Measurements from ENCODE around the gene RAB7B. TPM values are rescaled to one million over a fixed set of nuclear protein-coding genes. Genes with fewer than 3 reads are reported as not detected.
A peak's percentile ranks its signal among the peaks of the same experiment; 100 is the strongest.

The RAB7B gene
- total RNA-seq, 4 donors from 2014 or later: 21.6 to 55.5 (median 26.8) TPM

DNA sequence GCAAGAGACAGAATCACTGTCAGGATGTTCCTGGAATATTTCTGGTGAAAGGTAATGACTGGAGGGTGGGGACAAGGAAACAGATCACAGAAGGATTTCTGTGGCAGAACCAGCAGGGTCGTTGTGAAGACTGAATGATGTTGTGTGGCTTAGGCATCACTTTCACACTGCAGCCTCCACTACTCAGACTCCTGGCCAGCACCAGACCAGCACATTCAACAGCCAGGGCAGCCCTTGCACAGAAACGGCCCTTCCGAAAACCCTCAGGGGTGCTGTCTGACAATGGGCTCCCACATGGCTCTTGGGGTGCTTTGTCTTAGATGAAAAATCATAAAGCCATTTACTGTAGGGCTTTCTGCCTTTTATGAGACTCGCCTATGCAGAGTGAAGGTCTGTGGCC, 3.8 kb upstream of the RAB7B start:
- Histone ChIP-seq H3K36me3 (no peaks in the 10 kb centered on the region), H3K4me3 (no peak overlapping the region), H3K27me3 (no peaks in the 10 kb centered on the region), H3K27ac (no peak overlapping the region), H3K9me3 (no peaks in the 10 kb centered on the region), H3K4me1 (peaks cover 42% of the 10 kb centered on the region)
- TF ChIP-seq POLR2A (IDR thresholded peaks at IDR 0.05) (no peak), POLR2AphosphoS5 (IDR thresholded peaks at IDR 0.05) (no peak), EP300 (IDR thresholded peaks at IDR 0.05) (no peak)
- TF ChIP-seq, protein P1, sequence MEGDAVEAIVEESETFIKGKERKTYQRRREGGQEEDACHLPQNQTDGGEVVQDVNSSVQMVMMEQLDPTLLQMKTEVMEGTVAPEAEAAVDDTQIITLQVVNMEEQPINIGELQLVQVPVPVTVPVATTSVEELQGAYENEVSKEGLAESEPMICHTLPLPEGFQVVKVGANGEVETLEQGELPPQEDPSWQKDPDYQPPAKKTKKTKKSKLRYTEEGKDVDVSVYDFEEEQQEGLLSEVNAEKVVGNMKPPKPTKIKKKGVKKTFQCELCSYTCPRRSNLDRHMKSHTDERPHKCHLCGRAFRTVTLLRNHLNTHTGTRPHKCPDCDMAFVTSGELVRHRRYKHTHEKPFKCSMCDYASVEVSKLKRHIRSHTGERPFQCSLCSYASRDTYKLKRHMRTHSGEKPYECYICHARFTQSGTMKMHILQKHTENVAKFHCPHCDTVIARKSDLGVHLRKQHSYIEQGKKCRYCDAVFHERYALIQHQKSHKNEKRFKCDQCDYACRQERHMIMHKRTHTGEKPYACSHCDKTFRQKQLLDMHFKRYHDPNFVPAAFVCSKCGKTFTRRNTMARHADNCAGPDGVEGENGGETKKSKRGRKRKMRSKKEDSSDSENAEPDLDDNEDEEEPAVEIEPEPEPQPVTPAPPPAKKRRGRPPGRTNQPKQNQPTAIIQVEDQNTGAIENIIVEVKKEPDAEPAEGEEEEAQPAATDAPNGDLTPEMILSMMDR (IDR thresholded peaks at IDR 0.05): no peak
- 91% methylated on average over 4 of the region's 4 CpGs for WGBS
- DNase-seq (ENCODE audit: low spot score in 2 of 2): peak in 1 of 2 donors; percentile 28

DNA sequence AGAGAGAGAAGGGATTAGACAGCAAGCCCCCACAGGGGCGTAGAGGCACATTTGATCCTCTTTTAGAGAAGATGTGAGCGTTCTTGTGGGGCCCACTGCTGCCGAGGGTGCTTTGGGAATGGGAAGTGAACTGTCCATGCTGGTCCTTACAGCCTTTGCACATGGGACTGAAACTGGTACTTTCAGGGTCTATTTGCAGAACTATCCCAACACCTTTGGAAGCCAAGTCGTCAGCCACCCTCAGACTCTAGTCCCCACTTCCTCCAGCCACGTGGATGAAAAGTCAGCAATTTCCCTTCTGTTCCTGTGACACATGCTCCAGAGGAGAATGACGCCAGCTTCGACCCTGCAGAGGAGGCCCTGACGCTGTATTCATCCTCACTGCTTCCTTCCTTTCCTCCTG, 2.6 kb upstream of the RAB7B start:
- TF ChIP-seq POLR2AphosphoS5 (IDR thresholded peaks at IDR 0.05) (no peak), EP300 (IDR thresholded peaks at IDR 0.05) (no peak), POLR2A (IDR thresholded peaks at IDR 0.05) (no peak)
- TF ChIP-seq, protein P1 (IDR thresholded peaks at IDR 0.05): no peak
- DNase-seq (ENCODE audit: low spot score in 2 of 2): peak in 1 of 2 donors; percentile 47
- H3K27me3 ChIP-seq: no peaks in the 10 kb centered on the region

DNA sequence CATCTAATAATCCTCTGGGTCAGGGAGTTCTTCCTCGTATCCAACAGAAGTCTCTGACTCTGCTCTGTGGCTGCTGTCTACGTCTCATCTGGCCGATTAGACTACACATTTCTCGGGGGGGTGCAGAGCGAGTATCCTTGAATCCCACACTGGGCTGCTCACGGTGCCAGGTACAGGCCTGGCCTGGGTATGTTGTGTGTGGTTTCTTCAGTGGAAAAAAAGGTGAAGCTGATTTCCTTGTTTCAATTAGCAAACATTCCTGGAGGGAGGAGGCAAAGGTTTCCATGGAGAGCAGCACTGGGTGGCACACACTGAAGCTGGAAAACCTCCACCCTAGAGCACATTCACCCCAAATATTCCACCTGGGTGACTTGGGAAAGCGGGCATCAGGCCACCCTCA, 2.0 kb upstream of the RAB7B start:
- DNase-seq (ENCODE audit: low spot score in 2 of 2): peak; percentile 38 to 57
- peak overlapping the region; percentile 93 for H3K27ac ChIP-seq
- 34% methylated on average over 7 of the region's 7 CpGs for WGBS
- no peak overlapping the region for H3K4me3 ChIP-seq
- no peaks in the 10 kb centered on the region for H3K9me3 ChIP-seq
- no peaks in the 10 kb centered on the region for H3K36me3 ChIP-seq
- H3K4me1 ChIP-seq: peaks cover 60% of the 10 kb centered on the region
- H3K27me3 ChIP-seq: no peaks in the 10 kb centered on the region
- no peak for TF ChIP-seq POLR2A (IDR thresholded peaks at IDR 0.05)
- no peak for TF ChIP-seq EP300 (IDR thresholded peaks at IDR 0.05)
- TF ChIP-seq, protein P1 (IDR thresholded peaks at IDR 0.05): no peak
- no peak for TF ChIP-seq POLR2AphosphoS5 (IDR thresholded peaks at IDR 0.05)

More for the DNA sequence above, 2.6 kb upstream of the RAB7B start:
- H3K4me1 ChIP-seq: peaks cover 54% of the 10 kb centered on the region
- 73% methylated on average over 8 of the region's 8 CpGs for WGBS
- no peak overlapping the region for H3K4me3 ChIP-seq
- no peaks in the 10 kb centered on the region for H3K36me3 ChIP-seq
- no peaks in the 10 kb centered on the region for H3K9me3 ChIP-seq
- peak overlapping the region; percentile 93 for H3K27ac ChIP-seq

DNA sequence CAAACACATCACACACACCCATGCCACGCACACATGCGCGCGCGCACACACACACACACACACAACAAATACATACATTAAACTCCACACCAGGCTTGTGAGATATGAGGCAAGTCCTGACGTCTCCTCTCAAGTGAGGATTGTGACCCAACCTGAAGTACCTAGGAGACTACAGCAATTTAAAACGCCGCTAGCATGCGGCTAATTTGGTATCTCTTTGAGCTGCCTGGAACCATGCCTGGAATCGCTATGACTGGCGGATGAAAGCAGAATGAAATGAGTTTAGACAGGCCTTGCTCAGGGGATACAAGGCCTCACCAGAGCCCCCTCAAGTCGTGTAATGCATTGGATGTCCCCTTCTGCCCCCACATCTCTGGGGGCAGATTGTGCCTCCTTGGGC, 1.6 kb upstream of the RAB7B start:
- TF ChIP-seq EP300 (IDR thresholded peaks at IDR 0.05) (no peak), POLR2AphosphoS5 (IDR thresholded peaks at IDR 0.05) (no peak), POLR2A (IDR thresholded peaks at IDR 0.05) (no peak)
- TF ChIP-seq, protein P1 (IDR thresholded peaks at IDR 0.05): no peak
- H3K4me3 ChIP-seq: no peak overlapping the region
- H3K9me3 ChIP-seq: no peaks in the 10 kb centered on the region
- peaks cover 62% of the 10 kb centered on the region for H3K4me1 ChIP-seq
- peak overlapping the region; percentile 93 for H3K27ac ChIP-seq
- WGBS: 64% methylated on average over 12 of the region's 12 CpGs
- DNase-seq (ENCODE audit: low spot score in 2 of 2): peak; percentile 32 to 61
- no peaks in the 10 kb centered on the region for H3K27me3 ChIP-seq
- no peaks in the 10 kb centered on the region for H3K36me3 ChIP-seq

DNA sequence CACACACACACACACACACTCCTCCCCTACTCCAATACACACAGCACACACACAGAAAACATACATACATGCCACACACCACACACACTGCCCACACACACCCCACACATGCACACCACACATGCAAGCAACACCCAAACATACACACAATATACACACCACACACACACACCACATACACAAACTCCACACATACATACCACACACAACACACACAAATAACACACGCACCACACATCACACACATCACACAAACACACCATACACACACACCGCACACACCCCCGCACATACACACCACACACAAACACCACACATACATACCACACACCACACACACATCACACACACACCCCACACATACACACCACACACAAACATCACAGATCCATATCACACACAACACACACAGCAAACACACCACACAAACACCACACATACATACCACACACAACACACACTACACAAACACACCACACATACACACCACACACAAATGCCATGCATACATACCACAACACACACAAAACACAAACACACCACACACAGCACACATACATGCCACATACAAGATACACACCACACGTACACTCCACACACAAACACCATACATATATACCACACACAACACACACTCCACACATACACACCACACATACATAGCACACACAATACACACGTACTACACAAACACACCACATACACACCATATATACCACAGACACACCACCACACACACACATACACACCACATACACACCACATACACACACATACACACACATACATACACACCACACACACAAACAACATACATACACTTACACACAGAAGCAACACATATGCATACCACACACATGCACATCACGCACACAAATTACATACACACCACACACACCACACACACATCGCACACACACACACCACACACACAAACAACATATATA, 932 bp upstream of the RAB7B start:
- Histone ChIP-seq H3K9me3 (no peaks in the 10 kb centered on the region), H3K27ac (peak overlapping the region; percentile 93), H3K36me3 (no peaks in the 10 kb centered on the region), H3K4me1 (peaks cover 67% of the 10 kb centered on the region), H3K27me3 (no peaks in the 10 kb centered on the region), H3K4me3 (no peak overlapping the region)
- TF ChIP-seq EP300 (IDR thresholded peaks at IDR 0.05) (no peak), POLR2AphosphoS5 (IDR thresholded peaks at IDR 0.05) (no peak), POLR2A (IDR thresholded peaks at IDR 0.05) (no peak)
- TF ChIP-seq, protein P1 (IDR thresholded peaks at IDR 0.05): no peak
- DNase-seq (ENCODE audit: low spot score in 2 of 2): peak; percentile 26 to 54
- WGBS: 86% methylated on average over 7 of the region's 7 CpGs

Data from suprapubic skin (tissue), 4 donors.